H54 (cell line): ENCODE data around the gene ABTB2.
A peak's percentile ranks its signal among the peaks of the same experiment; 100 is the strongest.

Experiments
- DNase-seq: peaks from one replicate; pipeline ENCODE4 v3.0.0; 2011; ENCODE audit warnings: low spot score, mixed read lengths; ENCODE audit not compliant: insufficient read length
- FAIRE-seq: peaks from 3 replicates; lab custom pipeline; 2011; peaks lifted over from hg19 to GRCh38; lab: Jason Lieb, UNC
- POLR2A ChIP-seq: IDR thresholded peaks from 2 replicates; pipeline ENCODE4 v1.6.1; 2011; ENCODE audit warnings: low read depth, mild to moderate bottlenecking, low read length

ABTB2 gene

GRCh38 chr11:34343686-34344085 lies 14.1 kb downstream of the ABTB2 start:
- TF ChIP-seq POLR2A = no peak
- DNase-seq (no peak), FAIRE-seq (no peak)

- DNase-seq (no peak), FAIRE-seq (no peak)
- no peak for TF ChIP-seq POLR2A
These were observed 14.7 kb downstream of the ABTB2 start for GRCh38 chr11:34343153-34343552.

GRCh38 chr11:34341931-34342533 lies 15.8 kb downstream of the ABTB2 start:
- TF ChIP-seq POLR2A = no peak
- DNase-seq (no peak), FAIRE-seq (no peak)

- no peak for TF ChIP-seq POLR2A
- DNase-seq = no peak
- FAIRE-seq = no peak
These were observed 16.7 kb downstream of the ABTB2 start for GRCh38 chr11:34341096-34341495.

GRCh38 chr11:34340653-34341052 lies 17.2 kb downstream of the ABTB2 start:
- DNase-seq = no peak
- no peak for TF ChIP-seq POLR2A
- no peak for FAIRE-seq

- TF ChIP-seq POLR2A = no peak
- DNase-seq (no peak), FAIRE-seq (no peak)
These were observed 18.4 kb downstream of the ABTB2 start for GRCh38 chr11:34339149-34340064.

GRCh38 chr11:34337016-34337415 lies 20.8 kb downstream of the ABTB2 start:
- DNase-seq (no peak), FAIRE-seq (no peak)
- no peak for TF ChIP-seq POLR2A

- no peak for TF ChIP-seq POLR2A
- FAIRE-seq (no peak), DNase-seq (no peak)
These were observed 22.0 kb downstream of the ABTB2 start for GRCh38 chr11:34335801-34336200.

- FAIRE-seq (no peak), DNase-seq (no peak)
- no peak for TF ChIP-seq POLR2A
These were observed 22.5 kb downstream of the ABTB2 start for GRCh38 chr11:34335331-34335730.

GRCh38 chr11:34333787-34334186 lies 24.0 kb downstream of the ABTB2 start:
- FAIRE-seq = no peak
- DNase-seq = no peak
- no peak for TF ChIP-seq POLR2A

GRCh38 chr11:34332524-34332923 lies 25.3 kb downstream of the ABTB2 start:
- TF ChIP-seq POLR2A = no peak
- DNase-seq (no peak), FAIRE-seq (no peak)

GRCh38 chr11:34331736-34332135 lies 26.1 kb downstream of the ABTB2 start:
- no peak for DNase-seq
- TF ChIP-seq POLR2A = no peak
- FAIRE-seq = no peak

- no peak for TF ChIP-seq POLR2A
- DNase-seq (peak; percentile 43), FAIRE-seq (no peak)
These were observed 26.5 kb downstream of the ABTB2 start for GRCh38 chr11:34331329-34331728.

GRCh38 chr11:34330653-34331052 lies 27.2 kb downstream of the ABTB2 start:
- FAIRE-seq (no peak), DNase-seq (no peak)
- no peak for TF ChIP-seq POLR2A
